ENCODE data around the gene OTUD4. TPM values are rescaled to one million over a fixed set of nuclear protein-coding genes. Genes with fewer than 3 reads are reported as not detected.

The OTUD4 gene
- total and polyA plus RNA-seq, 2 donors (not counting 3 experiments of a cell fraction or from before 2014, with no cell fraction given) = 12.6 to 40.9 TPM

DNA sequence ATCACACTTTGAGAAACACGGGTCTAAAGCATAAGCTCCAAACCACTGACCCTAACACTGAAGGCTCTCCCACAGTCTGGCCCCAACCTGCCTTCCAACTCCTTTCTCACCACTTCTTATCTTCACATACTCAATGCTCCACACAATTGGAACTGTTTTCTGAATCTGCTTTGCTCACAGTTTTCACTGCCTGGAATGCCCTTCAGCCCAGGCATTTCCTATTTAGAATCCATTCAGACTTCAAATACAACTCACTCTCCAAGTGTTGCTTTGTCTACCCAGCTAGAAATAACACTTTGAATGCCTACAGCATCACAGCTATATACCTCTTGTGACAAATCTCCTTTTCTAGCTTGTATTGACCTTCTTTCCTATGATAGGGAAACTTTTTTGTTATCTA lies 10.2 kb downstream of the OTUD4 start:
- dilution Hi-C loops (cut with MboI; ENCODE audit: extremely low pct_ligation_motif_present, low sequenced_read_pairs) = no loop called here
- Histone ChIP-seq H3K4me2 (ENCODE audit: insufficient read depth, low read length) (no peak overlapping the region), H3K36me3 (ENCODE audit: control insufficient read depth in 2 of 2, extremely low read depth in 1 of 2, insufficient read depth in 2 of 2, low read length in 2 of 2) (peaks cover 2 to 8% of the 10 kb centered on the region in 2 experiments)

More for the DNA sequence above, 10.2 kb downstream of the OTUD4 start:
- H3K79me2 ChIP-seq (ENCODE audit: control insufficient read depth, insufficient read depth, low read length) = peaks cover 77% of the 10 kb centered on the region
- H3K27ac ChIP-seq (ENCODE audit: insufficient read depth, low read depth, low read length) = no peak overlapping the region
- H4K20me1 ChIP-seq (replicated peaks; ENCODE audit: control insufficient read depth, extremely low read depth, insufficient read depth, low read length) = no peaks in the 10 kb centered on the region
- no peaks in the 10 kb centered on the region for H3K9me3 ChIP-seq (replicated peaks; ENCODE audit: control insufficient read depth, insufficient read depth, low read length)
- H3K4me3 ChIP-seq (replicated peaks in 1 of 3; ENCODE audit: insufficient read depth in 1 of 3, low read depth in 1 of 3, low read length in 3 of 3) = no peak overlapping the region
- DNase-seq (ENCODE audit: low read depth, low spot score) (peak; percentile 73), FAIRE-seq (no peak)
- H3K9me1 ChIP-seq (replicated peaks; ENCODE audit: control insufficient read depth, extremely low read depth, insufficient read depth, low read length) = no peaks in the 10 kb centered on the region
- H2AFZ ChIP-seq (ENCODE audit: low read depth, low read length) = no peak overlapping the region
- H3K4me1 ChIP-seq (ENCODE audit: control insufficient read depth, extremely low read depth, insufficient read depth, low read length) = peaks cover 22% of the 10 kb centered on the region
- no peak overlapping the region for H3K9ac ChIP-seq (replicated peaks; ENCODE audit: extremely low read depth, insufficient read depth, low read length)
- ChIA-PET CTCF (interaction anchor here (0.6 to 1.3 kb wide), 4 partner anchors 8 to 17 kb away, joined by 3 to 6 read pairs (median 4); no protein-coding TSS in a partner anchor), POLR2A (interaction anchor here (0.6 kb wide), 1 partner anchor 477 kb away, joined by 3 read pairs; no protein-coding TSS in a partner anchor)
- intact Hi-C loops (cut with micrococcal nuclease) = no loop called here
- TF ChIP-seq GATA2 (IDR thresholded peaks at IDR 0.05; ENCODE audit: insufficient read depth, insufficient read length, low read depth, low read length) = no peak
- TF ChIP-seq EZH2 (IDR thresholded peaks at IDR 0.05; ENCODE audit: borderline replicate concordance, low read depth, low read length, severe bottlenecking) = no peak
- no peak for TF ChIP-seq MYC (IDR thresholded peaks at IDR 0.05; ENCODE audit: low read depth, low read length)
- no peak for TF ChIP-seq POLR2A (IDR thresholded peaks at IDR 0.05; ENCODE audit: low read depth, low read length)
- TF ChIP-seq, protein P1, sequence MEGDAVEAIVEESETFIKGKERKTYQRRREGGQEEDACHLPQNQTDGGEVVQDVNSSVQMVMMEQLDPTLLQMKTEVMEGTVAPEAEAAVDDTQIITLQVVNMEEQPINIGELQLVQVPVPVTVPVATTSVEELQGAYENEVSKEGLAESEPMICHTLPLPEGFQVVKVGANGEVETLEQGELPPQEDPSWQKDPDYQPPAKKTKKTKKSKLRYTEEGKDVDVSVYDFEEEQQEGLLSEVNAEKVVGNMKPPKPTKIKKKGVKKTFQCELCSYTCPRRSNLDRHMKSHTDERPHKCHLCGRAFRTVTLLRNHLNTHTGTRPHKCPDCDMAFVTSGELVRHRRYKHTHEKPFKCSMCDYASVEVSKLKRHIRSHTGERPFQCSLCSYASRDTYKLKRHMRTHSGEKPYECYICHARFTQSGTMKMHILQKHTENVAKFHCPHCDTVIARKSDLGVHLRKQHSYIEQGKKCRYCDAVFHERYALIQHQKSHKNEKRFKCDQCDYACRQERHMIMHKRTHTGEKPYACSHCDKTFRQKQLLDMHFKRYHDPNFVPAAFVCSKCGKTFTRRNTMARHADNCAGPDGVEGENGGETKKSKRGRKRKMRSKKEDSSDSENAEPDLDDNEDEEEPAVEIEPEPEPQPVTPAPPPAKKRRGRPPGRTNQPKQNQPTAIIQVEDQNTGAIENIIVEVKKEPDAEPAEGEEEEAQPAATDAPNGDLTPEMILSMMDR (IDR thresholded peaks at IDR 0.05; ENCODE audit: extremely low read depth in 1 of 2, insufficient read depth in 1 of 2, low read depth in 1 of 2, low read length in 2 of 2) = no peak
- TF ChIP-seq JUN (IDR thresholded peaks at IDR 0.05; ENCODE audit: borderline replicate concordance, insufficient read depth, insufficient read length, low read depth) = no peak
- TF ChIP-seq, protein P2, sequence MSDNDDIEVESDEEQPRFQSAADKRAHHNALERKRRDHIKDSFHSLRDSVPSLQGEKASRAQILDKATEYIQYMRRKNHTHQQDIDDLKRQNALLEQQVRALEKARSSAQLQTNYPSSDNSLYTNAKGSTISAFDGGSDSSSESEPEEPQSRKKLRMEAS (IDR thresholded peaks at IDR 0.05; ENCODE audit: insufficient read depth, insufficient read length) = no peak
- TF ChIP-seq FOS (IDR thresholded peaks at IDR 0.05; ENCODE audit: borderline replicate concordance, insufficient read depth, low read length) = no peak
- TF ChIP-seq POLR2AphosphoS5 (IDR thresholded peaks at IDR 0.05; ENCODE audit: insufficient read depth, low read depth, low read length) = no peak
- H3K27me3 ChIP-seq (ENCODE audit: control insufficient read depth in 2 of 2, insufficient read depth in 2 of 2, low read length in 2 of 2) = no peaks in the 10 kb centered on the region
- no TSS peak for BruUV-seq (replicated peaks)

Measured in endothelial cell of umbilical vein (primary cell).